PFSK-1 (cell line): Measurements from ENCODE around the gene SS18L1.

Source experiments
- FOXP2 ChIP-seq: optimal IDR thresholded peaks from 2 replicates; pipeline ENCODE3; 2011; ENCODE audit warnings: borderline replicate concordance, control low read depth, inconsistent platforms; ENCODE audit not compliant: insufficient read depth; ENCODE audit errors: extremely low read length, extremely low read depth
- POLR2AphosphoS5 ChIP-seq: IDR thresholded peaks from 2 replicates; pipeline ENCODE4 v1.6.1; 2012; ENCODE audit warnings: low read depth, mild to moderate bottlenecking, control low read depth, low read length, moderate library complexity
- REST ChIP-seq, 2 experiments: IDR thresholded peaks; 2 replicates each; pipeline versions ENCODE4 v1.6.1 to v1.8.0; 2011 to 2012; ENCODE audit warnings: low read depth in 2 of 2, low read length in 2 of 2, control low read depth in 1 of 2, inconsistent platforms in 1 of 2, mild to moderate bottlenecking in 1 of 2, moderate library complexity in 1 of 2; ENCODE audit not compliant: insufficient read depth in 1 of 2
- SIN3A ChIP-seq: IDR thresholded peaks from 2 replicates; pipeline ENCODE4 v1.6.1; 2012; ENCODE audit warnings: mild to moderate bottlenecking, low read length, moderate library complexity, borderline replicate concordance; ENCODE audit not compliant: insufficient read depth
- TAF1 ChIP-seq: IDR thresholded peaks from 2 replicates; pipeline ENCODE4 v1.6.1; 2012; ENCODE audit warnings: low read length, control low read depth, borderline replicate concordance; ENCODE audit not compliant: insufficient read depth

SS18L1 gene

GRCh38 chr20:62161347-62161746, 17.8 kb downstream of the SS18L1 start:
- no peak for TF ChIP-seq TAF1
- TF ChIP-seq FOXP2, result no peak
- TF ChIP-seq REST (IDR thresholded peaks at IDR 0.05; ENCODE audit: insufficient read depth in 1 of 2, low read depth in 2 of 2, low read length in 2 of 2), result no peak
- TF ChIP-seq SIN3A, result no peak

- TF ChIP-seq POLR2AphosphoS5, result no peak
- TF ChIP-seq TAF1, result no peak
These were observed 19.4 kb downstream of the SS18L1 start for GRCh38 chr20:62162765-62163484.

GRCh38 chr20:62163485-62163865, 19.9 kb downstream of the SS18L1 start:
- TF ChIP-seq TAF1, result no peak
- TF ChIP-seq REST (IDR thresholded peaks at IDR 0.05; ENCODE audit: insufficient read depth in 1 of 2, low read depth in 2 of 2, low read length in 2 of 2), result no peak
- TF ChIP-seq FOXP2, result no peak
- no peak for TF ChIP-seq POLR2AphosphoS5
- no peak for TF ChIP-seq SIN3A

- TF ChIP-seq SIN3A (no peak), TAF1 (no peak), REST (IDR thresholded peaks at IDR 0.05; ENCODE audit: insufficient read depth in 1 of 2, low read depth in 2 of 2, low read length in 2 of 2) (no peak), POLR2AphosphoS5 (no peak), FOXP2 (no peak)
These were observed 20.6 kb downstream of the SS18L1 start for GRCh38 chr20:62163986-62164762.

- TF ChIP-seq FOXP2 (no peak), POLR2AphosphoS5 (no peak), SIN3A (no peak), TAF1 (no peak), REST (IDR thresholded peaks at IDR 0.05; ENCODE audit: insufficient read depth in 1 of 2, low read depth in 2 of 2, low read length in 2 of 2) (no peak)
These were observed 21.6 kb downstream of the SS18L1 start for GRCh38 chr20:62164879-62165761.
